ENCODE measurements around the gene PRKCE. TPM values are rescaled to one million over a fixed set of nuclear protein-coding genes. Genes with fewer than 3 reads are reported as not detected.

PRKCE gene
- total and polyA plus RNA-seq, 4 donors, result 2.5 to 38.6 (median 5.8) TPM

- WGBS, result 76% methylated on average over 10 of the region's 10 CpGs
- Histone ChIP-seq H3K9ac (ENCODE audit: low read depth in 1 of 2, low read length in 2 of 2) (no peak overlapping the region), H3K36me3 (ENCODE audit: control insufficient read depth in 4 of 4, insufficient read depth in 3 of 4, low read depth in 1 of 4, low read length in 3 of 4) (no peaks in the 10 kb centered on the region), H3K27me3 (ENCODE audit: control insufficient read depth in 4 of 4, insufficient read depth in 4 of 4, low read length in 3 of 4) (no peaks in the 10 kb centered on the region), H3K4me3 (ENCODE audit: low read depth in 1 of 3, low read length in 3 of 3) (no peak overlapping the region), H3K27ac (ENCODE audit: low read depth in 1 of 2, low read length in 2 of 2) (no peak overlapping the region), H3K4me1 (ENCODE audit: control insufficient read depth in 4 of 4, insufficient read depth in 4 of 4, low read length in 3 of 4) (peaks cover 0 to 7% (median 3%) of the 10 kb centered on the region in 4 donors), H3K9me3 (ENCODE audit: control insufficient read depth in 4 of 4, low read length in 3 of 4) (no peaks in the 10 kb centered on the region)
- DNase-seq (ENCODE audit: low spot score), result no peak
- TF ChIP-seq FOXA1 (IDR thresholded peaks at IDR 0.05) (no peak), SP1 (IDR thresholded peaks at IDR 0.05) (no peak), GABPA (IDR thresholded peaks at IDR 0.05 in 1 of 2, conservative IDR thresholded peaks at IDR 0.05 in 1 of 2) (no peak), EGR1 (IDR thresholded peaks at IDR 0.05; ENCODE audit: low read depth in 2 of 2) (no peak), HNF4A (conservative IDR thresholded peaks at IDR 0.05) (no peak), NR2F2 (IDR thresholded peaks at IDR 0.05) (no peak), RAD21 (IDR thresholded peaks at IDR 0.05) (no peak), RXRA (IDR thresholded peaks at IDR 0.05) (no peak), CTCF (IDR thresholded peaks at IDR 0.05; ENCODE audit: low read depth, low read length, missing input control) (no peak), JUND (IDR thresholded peaks at IDR 0.05) (no peak), FOXA2 (IDR thresholded peaks at IDR 0.05) (no peak), MAX (IDR thresholded peaks at IDR 0.05) (no peak), TAF1 (conservative IDR thresholded peaks at IDR 0.05) (no peak), YY1 (IDR thresholded peaks at IDR 0.05) (no peak), HNF4G (IDR thresholded peaks at IDR 0.05) (no peak)
- TF ChIP-seq, protein P1, sequence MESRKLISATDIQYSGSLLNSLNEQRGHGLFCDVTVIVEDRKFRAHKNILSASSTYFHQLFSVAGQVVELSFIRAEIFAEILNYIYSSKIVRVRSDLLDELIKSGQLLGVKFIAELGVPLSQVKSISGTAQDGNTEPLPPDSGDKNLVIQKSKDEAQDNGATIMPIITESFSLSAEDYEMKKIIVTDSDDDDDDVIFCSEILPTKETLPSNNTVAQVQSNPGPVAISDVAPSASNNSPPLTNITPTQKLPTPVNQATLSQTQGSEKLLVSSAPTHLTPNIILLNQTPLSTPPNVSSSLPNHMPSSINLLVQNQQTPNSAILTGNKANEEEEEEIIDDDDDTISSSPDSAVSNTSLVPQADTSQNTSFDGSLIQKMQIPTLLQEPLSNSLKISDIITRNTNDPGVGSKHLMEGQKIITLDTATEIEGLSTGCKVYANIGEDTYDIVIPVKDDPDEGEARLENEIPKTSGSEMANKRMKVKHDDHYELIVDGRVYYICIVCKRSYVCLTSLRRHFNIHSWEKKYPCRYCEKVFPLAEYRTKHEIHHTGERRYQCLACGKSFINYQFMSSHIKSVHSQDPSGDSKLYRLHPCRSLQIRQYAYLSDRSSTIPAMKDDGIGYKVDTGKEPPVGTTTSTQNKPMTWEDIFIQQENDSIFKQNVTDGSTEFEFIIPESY (IDR thresholded peaks at IDR 0.05), result no peak
- TF ChIP-seq, protein P2, sequence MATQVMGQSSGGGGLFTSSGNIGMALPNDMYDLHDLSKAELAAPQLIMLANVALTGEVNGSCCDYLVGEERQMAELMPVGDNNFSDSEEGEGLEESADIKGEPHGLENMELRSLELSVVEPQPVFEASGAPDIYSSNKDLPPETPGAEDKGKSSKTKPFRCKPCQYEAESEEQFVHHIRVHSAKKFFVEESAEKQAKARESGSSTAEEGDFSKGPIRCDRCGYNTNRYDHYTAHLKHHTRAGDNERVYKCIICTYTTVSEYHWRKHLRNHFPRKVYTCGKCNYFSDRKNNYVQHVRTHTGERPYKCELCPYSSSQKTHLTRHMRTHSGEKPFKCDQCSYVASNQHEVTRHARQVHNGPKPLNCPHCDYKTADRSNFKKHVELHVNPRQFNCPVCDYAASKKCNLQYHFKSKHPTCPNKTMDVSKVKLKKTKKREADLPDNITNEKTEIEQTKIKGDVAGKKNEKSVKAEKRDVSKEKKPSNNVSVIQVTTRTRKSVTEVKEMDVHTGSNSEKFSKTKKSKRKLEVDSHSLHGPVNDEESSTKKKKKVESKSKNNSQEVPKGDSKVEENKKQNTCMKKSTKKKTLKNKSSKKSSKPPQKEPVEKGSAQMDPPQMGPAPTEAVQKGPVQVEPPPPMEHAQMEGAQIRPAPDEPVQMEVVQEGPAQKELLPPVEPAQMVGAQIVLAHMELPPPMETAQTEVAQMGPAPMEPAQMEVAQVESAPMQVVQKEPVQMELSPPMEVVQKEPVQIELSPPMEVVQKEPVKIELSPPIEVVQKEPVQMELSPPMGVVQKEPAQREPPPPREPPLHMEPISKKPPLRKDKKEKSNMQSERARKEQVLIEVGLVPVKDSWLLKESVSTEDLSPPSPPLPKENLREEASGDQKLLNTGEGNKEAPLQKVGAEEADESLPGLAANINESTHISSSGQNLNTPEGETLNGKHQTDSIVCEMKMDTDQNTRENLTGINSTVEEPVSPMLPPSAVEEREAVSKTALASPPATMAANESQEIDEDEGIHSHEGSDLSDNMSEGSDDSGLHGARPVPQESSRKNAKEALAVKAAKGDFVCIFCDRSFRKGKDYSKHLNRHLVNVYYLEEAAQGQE (IDR thresholded peaks at IDR 0.05), result no peak
- TF ChIP-seq, protein P3, sequence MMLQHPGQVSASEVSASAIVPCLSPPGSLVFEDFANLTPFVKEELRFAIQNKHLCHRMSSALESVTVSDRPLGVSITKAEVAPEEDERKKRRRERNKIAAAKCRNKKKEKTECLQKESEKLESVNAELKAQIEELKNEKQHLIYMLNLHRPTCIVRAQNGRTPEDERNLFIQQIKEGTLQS (IDR thresholded peaks at IDR 0.05), result no peak
These were observed 123.3 kb downstream of the PRKCE start for GRCh38 chr2:45774688-45775244.

Measured in liver (tissue), 9 donors.